ENCODE measurements around the gene COL23A1.
"Not testable (repeated sequence)": the region's sequence is repeated elsewhere in the genome, so short reads cannot be mapped to it uniquely, and the experiment has no call there.

Gene COL23A1

GRCh38 chr5:178325311-178325678, 264.9 kb downstream of the COL23A1 start:
- no peak for DNase-seq (ENCODE audit: low read depth in 2 of 2)

GRCh38 chr5:178324481-178325310, 265.5 kb downstream of the COL23A1 start:
- no peak for DNase-seq (ENCODE audit: low read depth in 2 of 2)

GRCh38 chr5:178323961-178324360, 266.2 kb downstream of the COL23A1 start:
- no peak for DNase-seq (ENCODE audit: low read depth in 2 of 2)

- no peak for DNase-seq (ENCODE audit: low read depth in 2 of 2)
These were observed 266.7 kb downstream of the COL23A1 start for GRCh38 chr5:178323541-178323865.

- no peak for DNase-seq (ENCODE audit: low read depth in 2 of 2)
These were observed 267.3 kb downstream of the COL23A1 start for GRCh38 chr5:178322736-178323540.

GRCh38 chr5:178320281-178320855, 269.8 kb downstream of the COL23A1 start:
- DNase-seq (ENCODE audit: low read depth in 2 of 2), result no peak

- DNase-seq (ENCODE audit: low read depth in 2 of 2), result no peak
These were observed 270.6 kb downstream of the COL23A1 start for GRCh38 chr5:178319541-178320041.

GRCh38 chr5:178318893-178319292, 271.3 kb downstream of the COL23A1 start:
- no peak for DNase-seq (ENCODE audit: low read depth in 2 of 2)

- DNase-seq (ENCODE audit: low read depth in 2 of 2), result no peak
These were observed 271.8 kb downstream of the COL23A1 start for GRCh38 chr5:178318382-178318781.

- not testable (repeated sequence) for DNase-seq (ENCODE audit: low read depth in 2 of 2)
These were observed 272.5 kb downstream of the COL23A1 start for GRCh38 chr5:178317727-178318126.

GRCh38 chr5:178314961-178315820, 275.0 kb downstream of the COL23A1 start:
- DNase-seq (ENCODE audit: low read depth in 2 of 2), result no peak

GRCh38 chr5:178314061-178314660, 276.0 kb downstream of the COL23A1 start:
- no peak for DNase-seq (ENCODE audit: low read depth in 2 of 2)

- no peak for DNase-seq (ENCODE audit: low read depth in 2 of 2)
These were observed 276.9 kb downstream of the COL23A1 start for GRCh38 chr5:178313316-178313715.

- no peak for DNase-seq (ENCODE audit: low read depth in 2 of 2)
These were observed 277.3 kb downstream of the COL23A1 start for GRCh38 chr5:178312880-178313282.

- no peak for DNase-seq (ENCODE audit: low read depth in 2 of 2)
These were observed 279.9 kb downstream of the COL23A1 start for GRCh38 chr5:178310130-178310865.

GRCh38 chr5:178309271-178310013, 280.8 kb downstream of the COL23A1 start:
- no peak for DNase-seq (ENCODE audit: low read depth in 2 of 2)

- no peak for DNase-seq (ENCODE audit: low read depth in 2 of 2)
These were observed 281.6 kb downstream of the COL23A1 start for GRCh38 chr5:178308541-178309092.

GRCh38 chr5:178307267-178308045, 282.7 kb downstream of the COL23A1 start:
- no peak for DNase-seq (ENCODE audit: low read depth in 2 of 2)

Data from stimulated activated CD4-positive, alpha-beta T cell treated with anti-CD3 and anti-CD28 coated beads, Interleukin-4, amount 100 ng/mL, for 48 hours (primary cell).